Fibroblast of villous mesenchyme (primary cell): ENCODE data around the gene HAPLN3. TPM values are rescaled to one million over a fixed set of nuclear protein-coding genes. Genes with fewer than 3 reads are reported as not detected.
"Not testable (repeated sequence)": the region's sequence is repeated elsewhere in the genome, so short reads cannot be mapped to it uniquely, and the experiment has no call there.

ENCODE experiments used
- DNase-seq: peaks from one replicate; pipeline ENCODE4 v3.0.0-alpha.2; 2010; ENCODE audit warnings: low read depth
- H3K4me3 ChIP-seq: 2 replicates; pipeline ENCODE4 v1.5.1; 2011; ENCODE audit warnings: low read depth, mild to moderate bottlenecking, low read length
- total RNA-seq: library from RNA; depleted of rRNA; stranded (reverse); fragments of >200 nt; gene quantifications from 2 replicates; pipeline ENCODE4 v1.2.3, GENCODE V29; 2012
- TF ChIP-seq, protein P1 (sequence below): IDR thresholded peaks from 2 replicates; pipeline ENCODE4 v1.5.1; 2012; ENCODE audit warnings: low read depth, mild to moderate bottlenecking, low read length; ENCODE audit not compliant: insufficient read depth

Gene HAPLN3
- total RNA-seq, 1 donor, result 5.2 TPM

DNA sequence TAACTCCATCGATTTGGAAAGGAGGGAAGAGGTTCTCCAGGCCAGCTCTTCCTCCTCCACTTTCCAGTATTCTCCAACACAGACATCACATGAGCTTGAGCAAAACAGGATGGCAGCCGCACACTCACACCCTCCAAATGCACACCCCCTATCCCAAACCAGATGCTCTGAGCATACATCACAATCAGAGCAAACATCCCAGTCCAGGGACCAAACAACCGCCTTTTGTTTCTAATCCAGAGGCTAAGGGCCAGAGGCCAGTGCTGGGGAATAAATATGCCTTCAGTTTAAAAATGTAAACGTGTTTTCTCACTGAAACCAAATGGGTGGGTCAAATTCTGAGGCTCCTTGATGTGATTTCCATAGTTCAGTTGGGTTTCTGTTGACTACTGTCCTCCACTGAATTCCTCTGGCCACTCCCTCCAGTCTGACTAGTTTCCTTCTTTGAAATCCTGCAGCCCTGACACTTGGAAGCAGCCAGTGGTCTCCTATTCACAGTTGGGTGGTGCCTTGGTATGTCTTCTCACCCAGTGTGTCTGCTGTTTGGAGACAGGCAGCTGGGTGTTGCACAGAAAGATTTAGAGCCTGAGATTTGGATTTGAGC lies 37.0 kb upstream of the HAPLN3 start:
- H3K4me3 ChIP-seq, result no peak overlapping the region
- TF ChIP-seq, protein P1, sequence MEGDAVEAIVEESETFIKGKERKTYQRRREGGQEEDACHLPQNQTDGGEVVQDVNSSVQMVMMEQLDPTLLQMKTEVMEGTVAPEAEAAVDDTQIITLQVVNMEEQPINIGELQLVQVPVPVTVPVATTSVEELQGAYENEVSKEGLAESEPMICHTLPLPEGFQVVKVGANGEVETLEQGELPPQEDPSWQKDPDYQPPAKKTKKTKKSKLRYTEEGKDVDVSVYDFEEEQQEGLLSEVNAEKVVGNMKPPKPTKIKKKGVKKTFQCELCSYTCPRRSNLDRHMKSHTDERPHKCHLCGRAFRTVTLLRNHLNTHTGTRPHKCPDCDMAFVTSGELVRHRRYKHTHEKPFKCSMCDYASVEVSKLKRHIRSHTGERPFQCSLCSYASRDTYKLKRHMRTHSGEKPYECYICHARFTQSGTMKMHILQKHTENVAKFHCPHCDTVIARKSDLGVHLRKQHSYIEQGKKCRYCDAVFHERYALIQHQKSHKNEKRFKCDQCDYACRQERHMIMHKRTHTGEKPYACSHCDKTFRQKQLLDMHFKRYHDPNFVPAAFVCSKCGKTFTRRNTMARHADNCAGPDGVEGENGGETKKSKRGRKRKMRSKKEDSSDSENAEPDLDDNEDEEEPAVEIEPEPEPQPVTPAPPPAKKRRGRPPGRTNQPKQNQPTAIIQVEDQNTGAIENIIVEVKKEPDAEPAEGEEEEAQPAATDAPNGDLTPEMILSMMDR, result no peak
- peak; percentile 56 for DNase-seq

DNA sequence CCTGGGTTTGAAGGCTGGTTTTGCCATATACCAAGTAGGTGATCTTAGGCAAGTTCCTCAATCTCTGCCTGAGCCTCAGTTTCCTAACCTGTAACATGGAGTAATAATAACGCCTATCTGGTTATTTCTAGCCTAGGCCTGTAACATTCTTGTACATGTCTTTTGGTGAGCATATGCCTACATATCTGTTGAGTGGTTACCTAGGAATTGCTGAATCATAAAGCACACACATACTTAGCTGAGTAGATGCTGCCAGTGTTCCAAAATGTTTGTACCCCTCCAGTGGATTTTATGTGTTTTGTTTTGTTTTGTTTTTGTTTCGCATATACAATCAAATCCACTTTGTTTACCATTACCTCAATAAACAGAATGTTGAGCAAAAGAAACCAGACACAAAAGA lies 35.2 kb upstream of the HAPLN3 start:
- no peak overlapping the region for H3K4me3 ChIP-seq
- no peak for DNase-seq
- TF ChIP-seq, protein P1, result no peak

DNA sequence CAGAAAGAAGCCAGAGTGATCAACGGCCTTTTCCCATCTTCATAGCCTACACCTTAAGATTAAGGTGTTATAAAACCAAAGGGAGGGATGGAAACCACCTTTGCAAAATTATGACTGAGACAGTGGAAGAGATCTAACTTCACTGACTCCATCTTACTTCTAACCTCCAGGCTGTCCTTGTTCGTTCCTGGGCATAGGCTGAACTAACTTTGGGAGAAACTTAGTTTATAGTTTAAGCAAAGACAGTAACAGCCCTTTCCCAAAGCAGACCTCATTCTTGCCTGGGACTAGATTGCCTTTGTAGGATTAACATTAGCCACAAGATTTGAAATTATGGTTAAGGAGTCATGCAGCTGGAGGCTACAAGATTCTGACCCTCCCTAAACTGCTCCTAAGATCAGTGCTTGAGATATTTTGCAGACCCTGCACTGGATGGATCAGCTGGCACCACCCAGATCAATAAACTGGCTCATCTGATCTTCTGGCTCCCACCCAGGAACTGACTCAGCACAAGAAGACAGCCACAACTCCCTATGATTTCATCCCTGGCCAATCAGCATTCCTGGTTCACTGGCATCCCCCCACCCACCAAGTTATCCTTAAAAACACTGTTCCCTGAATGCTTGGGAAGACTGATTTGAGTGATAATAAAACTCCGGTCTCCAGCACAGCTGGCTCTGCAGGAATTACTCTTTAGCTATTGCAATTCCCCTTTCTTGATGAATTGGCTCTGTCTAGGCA lies 34.2 kb upstream of the HAPLN3 start:
- DNase-seq, result peak; percentile 77
- H3K4me3 ChIP-seq, result not testable (repeated sequence)

DNA sequence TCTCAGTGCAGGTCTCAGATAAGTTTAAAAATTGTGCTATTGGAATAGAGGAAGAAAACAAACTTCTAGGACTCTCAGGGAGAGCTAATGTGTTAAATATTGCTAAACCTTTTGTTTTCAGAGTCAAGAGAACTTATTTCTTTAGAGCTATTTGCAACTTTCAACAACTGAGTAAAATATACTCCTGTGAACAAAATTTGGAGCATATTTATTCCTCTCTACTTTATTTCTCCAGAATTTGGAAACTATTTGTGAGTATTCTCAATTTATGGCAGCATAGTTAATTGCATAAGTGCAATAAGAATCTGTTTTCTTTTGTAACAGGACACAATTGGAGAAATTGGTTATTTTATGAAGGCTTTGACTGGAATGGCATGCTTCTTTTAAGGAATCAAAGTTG lies 32.8 kb upstream of the HAPLN3 start:
- not testable (repeated sequence) for DNase-seq, H3K4me3 ChIP-seq

DNA sequence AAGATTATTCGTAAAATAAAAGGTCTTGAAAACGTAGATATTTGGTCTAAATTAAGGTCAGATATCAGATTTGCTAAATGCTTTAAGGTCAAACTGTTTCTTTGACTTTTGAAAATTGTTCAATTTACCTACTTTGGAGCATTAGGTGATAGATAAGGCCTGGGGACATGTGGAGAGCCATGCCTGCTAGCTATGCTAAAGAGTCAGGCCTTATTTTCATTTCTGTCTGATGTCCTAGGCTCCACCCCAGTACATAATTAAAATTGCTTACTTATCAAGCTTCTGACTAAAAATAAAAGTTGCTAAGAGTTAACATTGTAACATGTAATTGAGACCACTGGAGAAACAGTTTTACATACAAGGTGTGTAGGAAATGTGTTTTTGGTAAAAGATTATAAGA lies 30.3 kb upstream of the HAPLN3 start:
- H3K4me3 ChIP-seq, DNase-seq: not testable (repeated sequence)

DNA sequence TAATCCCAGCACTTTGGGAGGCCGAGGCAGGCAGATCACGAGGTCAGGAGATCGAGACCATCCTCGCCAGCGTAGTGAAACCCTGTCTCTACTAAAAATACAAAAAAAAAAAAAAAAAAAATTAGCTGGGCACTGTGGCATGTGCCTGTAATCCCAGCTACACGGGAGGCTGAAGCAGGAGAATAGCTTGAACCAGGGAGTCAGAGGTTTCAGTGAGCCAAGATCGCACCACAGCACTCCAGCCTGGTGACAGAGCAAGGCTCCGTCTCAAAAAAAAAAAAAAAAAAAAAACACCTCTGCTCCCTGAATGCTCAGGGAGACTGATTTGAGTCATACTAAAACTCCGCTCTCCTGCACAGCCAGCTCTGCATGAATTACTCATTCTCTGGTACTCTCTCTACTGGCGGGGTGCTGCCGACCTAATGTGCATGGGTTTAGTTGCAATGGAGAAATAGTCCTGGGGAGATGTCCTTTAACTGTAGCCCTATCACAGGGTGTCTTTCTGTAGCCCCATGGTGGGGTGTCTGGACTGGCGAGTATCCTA lies 25.6 kb upstream of the HAPLN3 start:
- DNase-seq, result peak; percentile 56
- H3K4me3 ChIP-seq, result not testable (repeated sequence)

DNA sequence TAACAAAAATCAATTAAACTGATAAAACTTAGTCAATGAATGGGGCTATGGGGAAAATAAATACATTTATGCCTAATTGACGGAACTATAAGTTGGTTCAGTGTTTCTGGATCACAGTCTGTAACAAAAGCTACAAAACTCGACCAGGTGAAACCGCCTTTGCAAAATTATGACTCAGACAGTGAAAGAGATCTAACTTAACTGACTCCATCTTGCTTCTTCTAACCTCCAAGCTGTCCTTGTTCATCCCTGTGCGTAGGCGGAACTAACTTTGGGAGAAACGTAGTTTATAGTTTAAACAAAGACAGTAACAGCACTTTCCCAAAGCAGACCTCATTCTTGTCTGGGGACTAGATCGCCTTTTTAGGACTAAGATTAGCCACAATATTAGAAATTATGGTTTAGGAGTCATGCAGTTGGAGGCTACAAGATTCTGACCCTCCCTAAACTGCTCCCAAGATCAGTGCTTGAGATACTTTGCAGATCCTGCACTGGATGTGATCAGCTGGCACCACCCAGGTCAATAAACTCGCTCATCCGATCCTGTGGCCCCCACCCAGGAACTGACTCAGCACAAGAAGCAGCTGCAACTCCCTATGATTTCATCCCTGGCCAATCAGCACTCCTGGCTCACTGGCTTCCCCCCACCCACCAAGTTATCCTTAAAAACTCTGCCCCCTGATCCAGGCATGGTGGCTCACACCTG lies 25.0 kb upstream of the HAPLN3 start:
- TF ChIP-seq, protein P1, result no peak
- DNase-seq, result peak; percentile 80
- no peak overlapping the region for H3K4me3 ChIP-seq

DNA sequence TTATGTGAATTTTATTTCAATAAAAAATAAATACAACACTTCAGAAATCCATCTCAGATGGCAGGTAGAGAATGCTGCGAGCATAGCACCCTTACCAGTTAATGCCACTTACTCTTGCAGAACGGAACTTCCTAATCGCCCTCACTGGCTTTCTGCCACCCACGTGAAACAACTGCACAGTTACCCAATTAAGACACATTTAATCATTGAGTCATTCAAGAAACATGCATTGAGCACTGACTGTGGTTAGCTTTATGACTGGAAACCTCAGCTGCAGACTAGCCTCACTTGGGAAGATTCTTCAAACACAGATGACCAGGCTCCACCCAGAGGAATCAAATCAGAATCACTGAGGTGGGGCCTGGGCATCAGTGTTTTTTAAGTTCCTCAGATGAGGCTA lies 23.4 kb upstream of the HAPLN3 start:
- no peak overlapping the region for H3K4me3 ChIP-seq
- TF ChIP-seq, protein P1, result no peak

More for the DNA sequence above, 23.4 kb upstream of the HAPLN3 start:
- peak; percentile 100 for DNase-seq
